ENCODE measurements around the gene SLC36A3. TPM values are rescaled to one million over a fixed set of nuclear protein-coding genes. Genes with fewer than 3 reads are reported as not detected.
"Not testable (repeated sequence)": the region's sequence is repeated elsewhere in the genome, so short reads cannot be mapped to it uniquely, and the experiment has no call there.

SLC36A3 gene
- total RNA-seq, 1 donor from 2014 or later: not detected

DNA sequence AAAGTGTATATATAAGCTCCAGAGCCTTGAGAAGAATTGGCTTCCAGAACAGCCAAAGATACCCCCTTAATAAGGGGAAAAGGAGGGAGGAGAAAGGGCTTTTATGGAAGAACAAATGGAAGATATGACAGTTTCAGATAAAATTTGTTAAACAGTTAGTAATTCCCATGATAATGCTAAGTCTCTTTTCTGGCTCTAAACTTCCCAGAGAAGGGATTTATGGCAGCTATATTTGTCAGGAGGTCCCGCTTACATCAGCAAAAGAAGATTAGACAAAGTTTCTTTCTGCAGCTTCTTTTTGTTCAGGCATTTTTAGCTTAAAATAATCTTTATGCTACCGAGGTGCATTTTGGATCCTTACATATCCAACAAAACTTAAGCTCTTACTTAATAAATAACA lies 14.3 kb upstream of the SLC36A3 start:
- no peaks in the 10 kb centered on the region for H3K9me3 Mint-ChIP-seq
- peaks cover 18% of the 10 kb centered on the region for H3K4me1 Mint-ChIP-seq
- H3K4me3 Mint-ChIP-seq: no peak overlapping the region
- TF ChIP-seq, protein P1, sequence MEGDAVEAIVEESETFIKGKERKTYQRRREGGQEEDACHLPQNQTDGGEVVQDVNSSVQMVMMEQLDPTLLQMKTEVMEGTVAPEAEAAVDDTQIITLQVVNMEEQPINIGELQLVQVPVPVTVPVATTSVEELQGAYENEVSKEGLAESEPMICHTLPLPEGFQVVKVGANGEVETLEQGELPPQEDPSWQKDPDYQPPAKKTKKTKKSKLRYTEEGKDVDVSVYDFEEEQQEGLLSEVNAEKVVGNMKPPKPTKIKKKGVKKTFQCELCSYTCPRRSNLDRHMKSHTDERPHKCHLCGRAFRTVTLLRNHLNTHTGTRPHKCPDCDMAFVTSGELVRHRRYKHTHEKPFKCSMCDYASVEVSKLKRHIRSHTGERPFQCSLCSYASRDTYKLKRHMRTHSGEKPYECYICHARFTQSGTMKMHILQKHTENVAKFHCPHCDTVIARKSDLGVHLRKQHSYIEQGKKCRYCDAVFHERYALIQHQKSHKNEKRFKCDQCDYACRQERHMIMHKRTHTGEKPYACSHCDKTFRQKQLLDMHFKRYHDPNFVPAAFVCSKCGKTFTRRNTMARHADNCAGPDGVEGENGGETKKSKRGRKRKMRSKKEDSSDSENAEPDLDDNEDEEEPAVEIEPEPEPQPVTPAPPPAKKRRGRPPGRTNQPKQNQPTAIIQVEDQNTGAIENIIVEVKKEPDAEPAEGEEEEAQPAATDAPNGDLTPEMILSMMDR (conservative IDR thresholded peaks at IDR 0.05): no peak
- H3K27ac Mint-ChIP-seq (ENCODE audit: unreplicated experiment): no peak overlapping the region
- no peaks in the 10 kb centered on the region for H3K27me3 Mint-ChIP-seq (ENCODE audit: low read depth)
- no peak for DNase-seq (ENCODE audit: low read depth, low spot score)
- no peaks in the 10 kb centered on the region for H3K36me3 Mint-ChIP-seq (ENCODE audit: low read depth)

DNA sequence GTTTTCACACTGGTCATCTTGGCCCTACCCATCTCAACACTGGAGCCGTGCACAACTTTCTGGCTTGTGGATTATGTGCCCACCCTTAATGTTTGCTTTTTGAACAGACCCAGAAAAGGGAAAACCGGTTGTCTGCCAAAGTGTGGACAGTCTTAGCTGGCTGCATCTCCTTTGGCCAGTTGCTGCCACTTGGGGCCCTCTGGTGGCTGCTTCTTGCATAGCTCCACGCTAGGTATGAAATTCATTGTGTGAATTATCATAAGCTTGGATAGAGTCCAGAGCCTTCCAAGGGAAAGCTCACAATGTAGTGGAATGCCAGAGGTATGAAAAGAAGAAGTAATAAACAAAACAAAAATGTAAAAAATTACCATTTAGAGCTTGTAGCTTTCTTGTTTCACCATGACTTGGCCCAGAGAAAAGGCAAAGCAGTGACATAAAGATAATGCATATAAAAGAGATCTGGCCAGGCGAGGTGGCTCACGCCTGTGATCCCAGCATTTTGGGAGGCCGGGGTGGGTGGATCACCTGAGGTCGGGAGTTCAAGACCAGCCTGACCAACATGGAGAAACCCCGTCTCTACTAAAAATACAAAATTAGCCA lies 12.5 kb upstream of the SLC36A3 start:
- TF ChIP-seq, protein P1 (conservative IDR thresholded peaks at IDR 0.05): peak; percentile 91
- Mint-ChIP-seq H3K9me3 (peaks cover 3% of the 10 kb centered on the region), H3K36me3 (ENCODE audit: low read depth) (peaks cover 2% of the 10 kb centered on the region), H3K27me3 (ENCODE audit: low read depth) (no peaks in the 10 kb centered on the region), H3K4me1 (peaks cover 4% of the 10 kb centered on the region), H3K4me3 (no peak overlapping the region), H3K27ac (ENCODE audit: unreplicated experiment) (no peak overlapping the region)
- peak; percentile 77 for DNase-seq (ENCODE audit: low read depth, low spot score)

DNA sequence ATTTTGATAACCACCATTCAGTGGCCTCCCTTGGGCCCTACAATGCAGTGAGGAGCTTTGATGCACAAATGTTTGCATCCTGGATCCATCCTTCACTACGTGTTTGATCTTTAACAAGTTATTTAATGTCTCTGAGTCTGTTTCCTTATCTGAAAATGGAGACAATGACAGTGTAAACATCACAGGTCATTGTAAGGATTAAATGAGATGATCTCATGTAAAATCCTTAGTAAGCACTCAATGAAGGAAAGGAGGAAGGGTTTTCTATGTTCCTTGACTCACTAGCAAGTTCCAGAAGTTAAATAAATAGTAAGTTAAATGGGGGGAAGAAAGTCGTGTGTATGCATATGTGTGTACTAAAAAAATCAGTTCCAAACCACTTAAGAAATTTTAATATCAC lies 9.8 kb upstream of the SLC36A3 start:
- Mint-ChIP-seq H3K4me3 (no peak overlapping the region), H3K9me3 (peaks cover 7% of the 10 kb centered on the region), H3K27me3 (ENCODE audit: low read depth) (no peaks in the 10 kb centered on the region), H3K27ac (ENCODE audit: unreplicated experiment) (no peak overlapping the region), H3K4me1 (peaks cover 4% of the 10 kb centered on the region), H3K36me3 (ENCODE audit: low read depth) (peaks cover 2% of the 10 kb centered on the region)
- DNase-seq (ENCODE audit: low read depth, low spot score): no peak
- TF ChIP-seq, protein P1 (conservative IDR thresholded peaks at IDR 0.05): no peak

DNA sequence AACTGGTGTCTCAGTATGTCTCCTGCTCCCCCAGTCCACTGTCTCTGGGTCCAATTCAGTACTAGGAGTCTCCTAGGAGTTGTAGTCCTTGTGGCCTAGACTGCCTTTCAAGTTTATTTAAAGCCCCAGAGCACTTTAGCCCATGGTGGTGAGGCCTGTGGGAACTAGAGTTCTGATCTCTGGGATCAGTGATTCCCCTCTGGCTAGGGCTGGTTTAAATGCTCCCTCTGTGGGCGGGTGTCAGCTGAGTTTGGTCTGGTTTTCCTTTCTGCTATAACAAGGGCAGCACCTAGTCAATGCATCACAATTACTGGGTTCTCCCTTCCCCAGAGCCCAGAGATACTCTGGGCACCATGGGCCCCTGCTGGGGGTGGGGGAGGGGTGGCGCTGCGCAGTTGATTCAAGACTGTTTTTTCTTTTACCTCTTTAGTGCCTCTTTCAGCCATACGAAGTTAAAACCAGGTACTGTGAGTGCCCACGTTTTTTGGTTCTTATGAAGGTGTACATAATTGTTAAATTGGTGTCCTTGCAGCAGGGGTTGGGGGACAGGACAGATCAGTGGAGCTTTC lies 9.3 kb upstream of the SLC36A3 start:
- TF ChIP-seq, protein P1 (conservative IDR thresholded peaks at IDR 0.05): no peak
- peaks cover 4% of the 10 kb centered on the region for H3K4me1 Mint-ChIP-seq
- H3K27ac Mint-ChIP-seq (ENCODE audit: unreplicated experiment): no peak overlapping the region
- H3K9me3 Mint-ChIP-seq: peaks cover 7% of the 10 kb centered on the region
- DNase-seq (ENCODE audit: low read depth, low spot score): no peak
- H3K36me3 Mint-ChIP-seq (ENCODE audit: low read depth): peaks cover 2% of the 10 kb centered on the region
- H3K4me3 Mint-ChIP-seq: no peak overlapping the region
- H3K27me3 Mint-ChIP-seq (ENCODE audit: low read depth): no peaks in the 10 kb centered on the region

DNA sequence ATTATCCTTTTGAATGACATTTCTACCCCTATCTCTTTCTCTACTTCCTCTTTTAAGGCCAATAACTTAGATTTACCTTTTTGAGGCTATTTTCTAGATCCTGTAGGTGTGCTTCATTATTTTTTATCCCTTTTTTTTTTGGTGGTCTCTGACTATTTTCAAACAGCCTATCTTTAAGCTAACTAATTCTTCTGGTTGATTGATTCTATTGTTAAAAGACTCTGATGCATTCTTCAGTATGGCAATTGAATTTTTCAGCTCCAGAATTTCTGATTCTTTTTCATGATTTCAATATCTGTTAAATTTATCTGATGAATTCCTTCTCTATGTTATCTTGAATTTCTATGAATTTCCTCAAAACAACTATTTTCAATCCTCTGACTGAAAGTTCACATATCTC lies 7.4 kb upstream of the SLC36A3 start:
- no peak overlapping the region for H3K4me3 Mint-ChIP-seq
- peaks cover 2% of the 10 kb centered on the region for H3K4me1 Mint-ChIP-seq
- peaks cover 7% of the 10 kb centered on the region for H3K9me3 Mint-ChIP-seq
- TF ChIP-seq, protein P1 (conservative IDR thresholded peaks at IDR 0.05): no peak
- DNase-seq (ENCODE audit: low read depth, low spot score): no peak
- peaks cover 2% of the 10 kb centered on the region for H3K36me3 Mint-ChIP-seq (ENCODE audit: low read depth)
- peaks cover 11% of the 10 kb centered on the region for H3K27me3 Mint-ChIP-seq (ENCODE audit: low read depth)
- no peak overlapping the region for H3K27ac Mint-ChIP-seq (ENCODE audit: unreplicated experiment)

DNA sequence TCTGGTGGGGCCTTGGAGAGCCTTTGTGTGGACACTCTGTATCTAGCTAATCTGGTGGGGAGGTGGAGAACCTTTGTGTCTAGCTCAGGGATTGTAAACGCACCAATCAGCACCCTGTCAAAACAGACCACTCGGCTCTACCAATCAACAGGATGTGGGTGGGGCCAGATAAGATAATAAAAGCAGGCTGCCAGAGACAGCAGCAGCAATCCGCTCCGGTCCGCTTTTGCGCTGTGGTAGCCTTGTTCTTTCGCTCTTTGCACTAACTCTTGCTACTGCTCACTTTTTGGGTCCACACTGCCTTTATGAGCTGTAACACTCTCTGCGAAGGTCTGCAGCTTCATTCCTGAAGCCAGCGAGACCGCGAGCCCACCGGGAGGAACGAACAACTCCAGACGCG lies 6.3 kb upstream of the SLC36A3 start:
- not testable (repeated sequence) for H3K4me1 Mint-ChIP-seq; H3K27ac Mint-ChIP-seq (ENCODE audit: unreplicated experiment); H3K4me3 Mint-ChIP-seq; DNase-seq (ENCODE audit: low read depth, low spot score); H3K9me3 Mint-ChIP-seq; H3K36me3 Mint-ChIP-seq (ENCODE audit: low read depth)
- peaks cover 16% of the 10 kb centered on the region for H3K27me3 Mint-ChIP-seq (ENCODE audit: low read depth)

DNA sequence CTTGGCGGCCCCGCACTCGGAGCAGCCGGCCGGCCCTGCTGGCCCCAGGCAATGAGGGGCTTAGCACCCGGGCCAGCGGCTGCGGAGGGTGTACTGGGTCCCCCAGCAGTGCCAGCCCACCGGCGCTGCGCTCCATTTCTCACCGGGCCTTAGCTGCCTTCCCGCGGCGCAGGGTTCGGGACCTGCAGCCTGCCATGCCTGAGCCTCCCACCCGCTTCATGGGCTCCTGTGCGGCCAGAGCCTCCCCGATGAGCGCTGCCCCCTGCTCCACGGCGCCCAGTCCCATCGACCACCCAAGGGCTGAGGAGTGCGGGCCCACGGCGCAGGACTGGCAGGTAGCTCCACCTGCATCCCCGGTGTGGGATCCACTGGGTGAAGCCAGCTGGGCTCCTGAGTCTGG lies 5.7 kb upstream of the SLC36A3 start:
- DNase-seq (ENCODE audit: low read depth, low spot score); H3K4me3 Mint-ChIP-seq; H3K4me1 Mint-ChIP-seq; H3K9me3 Mint-ChIP-seq; H3K27ac Mint-ChIP-seq (ENCODE audit: unreplicated experiment); H3K36me3 Mint-ChIP-seq (ENCODE audit: low read depth): not testable (repeated sequence)
- peaks cover 16% of the 10 kb centered on the region for H3K27me3 Mint-ChIP-seq (ENCODE audit: low read depth)
